Bronchus fibroblast of lung (primary cell): ENCODE measurements around the gene FNDC3B. TPM values are rescaled to one million over a fixed set of nuclear protein-coding genes. Genes with fewer than 3 reads are reported as not detected.

ENCODE experiments used
- total RNA-seq: library from RNA; depleted of rRNA; stranded (reverse); fragments of >200 nt; gene quantifications from 2 replicates; pipeline ENCODE4 v1.2.3, GENCODE V29; 2015

Gene FNDC3B
- 23.3 and 26.9 TPM in 2 replicates for total RNA-seq

GRCh38 chr3:172039436-172040077, at the start of gene FNDC3B:
Gene FNDC3B, plus strand, starts transcription at chr3:172039578. Its CDS starts 72,902 bp downstream, at chr3:172112480.

GRCh38 chr3:172447611-172448579, 408.5 kb downstream of the FNDC3B start, which contains the start of gene GHSR:
Gene GHSR, minus strand, starts transcription at chr3:172448456. Its CDS starts 43 bp downstream, at chr3:172448413.

Other genes starting within 250 kb of the FNDC3B start
- 4.9 TPM in 2 replicates for gene PLD1, start 229.1 kb upstream of the FNDC3B start, total RNA-seq
- gene TMEM212, start 196.2 kb upstream of the FNDC3B start, total RNA-seq: not detected in 2 replicates